ENCODE data around the gene FOXP1.

FOXP1 gene

GRCh38 chr3:71051259-71051595, 532.3 kb downstream of the FOXP1 start:
- Histone ChIP-seq H3K9me3 (ENCODE audit: insufficient read depth, low read length) (no peaks in the 10 kb centered on the region), H3K27ac (ENCODE audit: low read depth, low read length) (no peak overlapping the region), H4K20me1 (ENCODE audit: low read depth, low read length) (0 out of 2 replicates have a peak, but pooled peaks cover 2% of the 10 kb centered on the region), H3F3A (ENCODE audit: insufficient read depth) (no peaks in the 10 kb centered on the region), H3K9ac (ENCODE audit: low read length) (no peak overlapping the region), H3K4me2 (ENCODE audit: low read depth, low read length, poor library complexity, severe bottlenecking) (no peak overlapping the region), H3K79me2 (ENCODE audit: insufficient read depth, low read length) (no peaks in the 10 kb centered on the region), H3K36me3 (ENCODE audit: low read length) (no peaks in the 10 kb centered on the region), H2AFZ (ENCODE audit: low read depth, low read length, severe bottlenecking) (no peak overlapping the region), H3K9me2 (replicated peaks; ENCODE audit: insufficient read depth, low read length) (no peaks in the 10 kb centered on the region), H3K27me3 (ENCODE audit: low read length) (no peaks in the 10 kb centered on the region), H3K4me3 (ENCODE audit: insufficient read depth, low read length, poor library complexity, severe bottlenecking) (no peak overlapping the region)
- TF ChIP-seq, protein P1, sequence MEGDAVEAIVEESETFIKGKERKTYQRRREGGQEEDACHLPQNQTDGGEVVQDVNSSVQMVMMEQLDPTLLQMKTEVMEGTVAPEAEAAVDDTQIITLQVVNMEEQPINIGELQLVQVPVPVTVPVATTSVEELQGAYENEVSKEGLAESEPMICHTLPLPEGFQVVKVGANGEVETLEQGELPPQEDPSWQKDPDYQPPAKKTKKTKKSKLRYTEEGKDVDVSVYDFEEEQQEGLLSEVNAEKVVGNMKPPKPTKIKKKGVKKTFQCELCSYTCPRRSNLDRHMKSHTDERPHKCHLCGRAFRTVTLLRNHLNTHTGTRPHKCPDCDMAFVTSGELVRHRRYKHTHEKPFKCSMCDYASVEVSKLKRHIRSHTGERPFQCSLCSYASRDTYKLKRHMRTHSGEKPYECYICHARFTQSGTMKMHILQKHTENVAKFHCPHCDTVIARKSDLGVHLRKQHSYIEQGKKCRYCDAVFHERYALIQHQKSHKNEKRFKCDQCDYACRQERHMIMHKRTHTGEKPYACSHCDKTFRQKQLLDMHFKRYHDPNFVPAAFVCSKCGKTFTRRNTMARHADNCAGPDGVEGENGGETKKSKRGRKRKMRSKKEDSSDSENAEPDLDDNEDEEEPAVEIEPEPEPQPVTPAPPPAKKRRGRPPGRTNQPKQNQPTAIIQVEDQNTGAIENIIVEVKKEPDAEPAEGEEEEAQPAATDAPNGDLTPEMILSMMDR (IDR thresholded peaks at IDR 0.05; ENCODE audit: insufficient read depth, low read length, poor library complexity, severe bottlenecking) = no peak
- TF ChIP-seq EZH2phosphoT487 (conservative IDR thresholded peaks at IDR 0.05; ENCODE audit: low read length) = no peak

DNA sequence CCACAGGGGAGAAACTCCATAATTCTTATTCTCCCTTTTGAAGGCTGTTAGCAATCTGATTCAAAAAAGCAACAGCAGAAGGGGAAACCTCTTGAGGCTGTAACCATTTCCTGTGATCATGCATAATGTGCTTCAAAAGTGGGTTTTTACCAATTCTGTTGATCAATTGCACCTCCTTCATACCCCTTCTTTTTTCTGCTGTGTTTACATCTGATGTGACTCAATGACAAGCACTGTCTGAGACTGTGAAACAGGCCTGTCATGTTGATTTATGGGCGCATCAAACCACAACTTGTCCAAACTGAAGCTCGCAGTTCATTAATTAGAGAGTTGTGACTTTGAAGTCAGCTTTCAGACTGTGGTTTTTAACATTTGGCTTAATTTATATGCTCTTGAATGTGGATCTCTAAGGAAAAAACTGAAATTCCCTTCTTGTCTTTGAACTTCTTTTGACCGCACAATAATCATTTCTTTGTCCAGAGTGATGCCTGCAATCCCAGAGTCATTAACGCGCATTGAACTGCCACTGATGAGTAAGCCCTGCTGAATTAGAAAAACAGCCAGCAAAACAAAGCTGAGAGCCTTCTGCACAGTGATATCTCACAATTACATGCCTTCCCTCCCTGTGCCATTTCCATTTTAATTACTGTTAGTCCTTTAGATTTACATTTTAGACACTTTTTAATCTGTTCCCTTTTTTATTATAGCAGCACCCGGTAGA, 532.8 kb downstream of the FOXP1 start:
- H3K4me2 ChIP-seq (ENCODE audit: low read depth, low read length, poor library complexity, severe bottlenecking) = no peak overlapping the region
- no peaks in the 10 kb centered on the region for H4K20me1 ChIP-seq (ENCODE audit: low read depth, low read length)
- no peak overlapping the region for H3K9ac ChIP-seq (ENCODE audit: low read length)
- no peaks in the 10 kb centered on the region for H3K9me2 ChIP-seq (replicated peaks; ENCODE audit: insufficient read depth, low read length)
- TF ChIP-seq, protein P1 (IDR thresholded peaks at IDR 0.05; ENCODE audit: insufficient read depth, low read length, poor library complexity, severe bottlenecking) = no peak
- no peak for TF ChIP-seq EZH2phosphoT487 (conservative IDR thresholded peaks at IDR 0.05; ENCODE audit: low read length)
- H3K9me3 ChIP-seq (ENCODE audit: insufficient read depth, low read length) = no peaks in the 10 kb centered on the region
- no peaks in the 10 kb centered on the region for H3K79me2 ChIP-seq (ENCODE audit: insufficient read depth, low read length)
- H3K36me3 ChIP-seq (ENCODE audit: low read length) = no peaks in the 10 kb centered on the region
- H3K4me3 ChIP-seq (ENCODE audit: insufficient read depth, low read length, poor library complexity, severe bottlenecking) = no peak overlapping the region
- no peaks in the 10 kb centered on the region for H3K27me3 ChIP-seq (ENCODE audit: low read length)
- no peak overlapping the region for H3K27ac ChIP-seq (ENCODE audit: low read depth, low read length)
- H3F3A ChIP-seq (ENCODE audit: insufficient read depth) = no peaks in the 10 kb centered on the region
- no peak overlapping the region for H2AFZ ChIP-seq (ENCODE audit: low read depth, low read length, severe bottlenecking)

GRCh38 chr3:71050166-71050537, 533.4 kb downstream of the FOXP1 start:
- Histone ChIP-seq H3K79me2 (ENCODE audit: insufficient read depth, low read length) (no peaks in the 10 kb centered on the region), H3F3A (ENCODE audit: insufficient read depth) (no peaks in the 10 kb centered on the region), H3K9ac (ENCODE audit: low read length) (no peak overlapping the region), H3K27ac (ENCODE audit: low read depth, low read length) (no peak overlapping the region), H3K4me3 (ENCODE audit: insufficient read depth, low read length, poor library complexity, severe bottlenecking) (no peak overlapping the region), H2AFZ (ENCODE audit: low read depth, low read length, severe bottlenecking) (no peak overlapping the region), H3K36me3 (ENCODE audit: low read length) (no peaks in the 10 kb centered on the region), H4K20me1 (ENCODE audit: low read depth, low read length) (no peaks in the 10 kb centered on the region), H3K27me3 (ENCODE audit: low read length) (no peaks in the 10 kb centered on the region), H3K9me2 (replicated peaks; ENCODE audit: insufficient read depth, low read length) (no peaks in the 10 kb centered on the region), H3K9me3 (ENCODE audit: insufficient read depth, low read length) (no peaks in the 10 kb centered on the region), H3K4me2 (ENCODE audit: low read depth, low read length, poor library complexity, severe bottlenecking) (no peak overlapping the region)
- TF ChIP-seq EZH2phosphoT487 (conservative IDR thresholded peaks at IDR 0.05; ENCODE audit: low read length) = no peak
- TF ChIP-seq, protein P1 (IDR thresholded peaks at IDR 0.05; ENCODE audit: insufficient read depth, low read length, poor library complexity, severe bottlenecking) = no peak

Measured in SU-DHL-6 (cell line).